T-cell (primary cell): ENCODE data around the gene SLC1A4. TPM values are rescaled to one million over a fixed set of nuclear protein-coding genes. Genes with fewer than 3 reads are reported as not detected.

Experiments
- ATAC-seq, 4 experiments: fragments of 200-7000 bp in 3 of 4; fragments of 150-1000 bp in 1 of 4; cut with Tn5 transposase; replicated peaks in 1 of 4; 1 replicate in 3 of 4; 2 replicates in 1 of 4; pipeline ENCODE4 v1.10.0; 2021; ENCODE audit warnings: moderate library complexity in 3 of 4, mild to moderate bottlenecking in 2 of 4, moderate number of reproducible peaks in 1 of 4
- CTCF ChIA-PET, 2 donors: fragments of 300-600 bp; sonication (Branson Sonifier 250); formaldehyde crosslinking; loops; one replicate each; lab custom pipeline; 2022; ENCODE audit warnings: antibody characterized with exemption in 2 of 2; lab: Charles Lee
- POLR2A ChIA-PET, 2 donors: fragments of 300-600 bp; sonication (Branson Sonifier 250); formaldehyde crosslinking; loops; one replicate each; lab custom pipeline; 2022; ENCODE audit warnings: antibody characterized with exemption in 2 of 2; lab: Charles Lee
- DNase-seq, 35 experiments: peaks; one replicate each; pipeline versions ENCODE4 v3.0.0 to v3.0.0-alpha.2; 2013 to 2023
- H3K27ac ChIP-seq: one replicate; pipeline ENCODE4 v1.5.1; 2013; ENCODE audit warnings: low read length
- H3K27me3 ChIP-seq, 2 experiments: replicated peaks in 1 of 2; 1 replicate in 1 of 2; 2 replicates in 1 of 2; pipeline versions ENCODE4 v1.6.1 to v1.7.0; 2013; ENCODE audit warnings: low read length in 1 of 2, mixed read lengths in 1 of 2; ENCODE audit not compliant: control insufficient read depth in 2 of 2, insufficient read depth in 2 of 2; ENCODE audit errors: extremely low read depth in 1 of 2
- H3K36me3 ChIP-seq, 2 donors: 1 replicate in 1 of 2; 2 replicates in 1 of 2; pipeline versions ENCODE4 v1.6.1 to v1.7.0; 2013; ENCODE audit warnings: low read length in 1 of 2; ENCODE audit not compliant: control insufficient read depth in 2 of 2, insufficient read depth in 1 of 2; ENCODE audit errors: extremely low read depth in 1 of 2
- H3K4me1 ChIP-seq, 2 experiments: 1 replicate in 1 of 2; 2 replicates in 1 of 2; pipeline versions ENCODE4 v1.6.1 to v1.7.0; 2013; ENCODE audit warnings: low read length in 2 of 2, mixed read lengths in 1 of 2; ENCODE audit not compliant: insufficient read depth in 2 of 2, control insufficient read depth in 1 of 2; ENCODE audit errors: extremely low read depth in 1 of 2
- H3K4me3 ChIP-seq, 2 donors: 1 replicate in 1 of 2; 2 replicates in 1 of 2; pipeline versions ENCODE4 v1.5.1 to v1.7.0; 2013; ENCODE audit warnings: mild to moderate bottlenecking in 2 of 2, low read length in 1 of 2, moderate library complexity in 1 of 2; ENCODE audit not compliant: control insufficient read depth in 1 of 2; ENCODE audit errors: extremely low read depth in 1 of 2
- H3K9me3 ChIP-seq: 2 replicates; pipeline ENCODE4 v1.7.0; 2013
- H3K27ac Mint-ChIP-seq, 2 donors: one replicate each; pipeline ENCODE4 v1.8.0; 2020 to 2021; ENCODE audit warnings: mild to moderate bottlenecking in 2 of 2, mixed read lengths in 2 of 2
- H3K27me3 Mint-ChIP-seq, 2 donors: one replicate each; pipeline ENCODE4 v1.8.0; 2021 to 2022; ENCODE audit warnings: mixed read lengths in 2 of 2
- H3K36me3 Mint-ChIP-seq: one replicate; pipeline ENCODE4 v1.8.0; 2021; ENCODE audit warnings: mixed read lengths
- H3K4me1 Mint-ChIP-seq, 3 donors: one replicate each; pipeline ENCODE4 v1.8.0; 2020 to 2022; ENCODE audit warnings: mixed read lengths in 3 of 3, mild to moderate bottlenecking in 1 of 3
- H3K4me3 Mint-ChIP-seq, 3 donors: one replicate each; pipeline ENCODE4 v1.8.0; 2020 to 2022; ENCODE audit warnings: mild to moderate bottlenecking in 3 of 3, mixed read lengths in 3 of 3, moderate library complexity in 3 of 3
- H3K9me3 Mint-ChIP-seq, 3 donors: one replicate each; pipeline ENCODE4 v1.8.0; 2020 to 2022; ENCODE audit warnings: mixed read lengths in 3 of 3
- WGBS: methylation state at CpG from one replicate; pipeline ENCODE4 v1.1.5; 2013; ENCODE audit warnings: missing lambda C conversion rate; ENCODE audit not compliant: insufficient coverage; 5-methylcytosine and 5-hydroxymethylcytosine counted together
- total RNA-seq, 35 experiments: library from RNA in 6 of 35; stranded (reverse) in 6 of 35; fragments of 120-200 nt in 1 of 35; gene quantifications; one replicate each; pipeline versions ENCODE4 v1.2.1 to v1.2.4 and lab custom pipeline; 2013 to 2026

SLC1A4 gene
- total RNA-seq, 5 donors from 2014 or later (not counting 1 experiment from before 2014, with no cell fraction given): 1.9 to 13.8 (median 9.8) TPM

GRCh38 chr2:65027616-65028244 is 38.5 kb downstream of the SLC1A4 start:
- H3K27ac ChIP-seq: no peak overlapping the region
- CTCF ChIA-PET: interaction anchor here in 1 of 2 donors (0.8 kb wide), 1 partner anchor 11 kb away, joined by 3 read pairs; no protein-coding TSS in a partner anchor
- Mint-ChIP-seq H3K36me3 (peaks cover 14% of the 10 kb centered on the region), H3K4me3 (no peak overlapping the region), H3K27ac (no peak overlapping the region), H3K27me3 (no peaks in the 10 kb centered on the region), H3K9me3 (no peaks in the 10 kb centered on the region), H3K4me1 (peaks cover 24 to 32% (median 27%) of the 10 kb centered on the region in 3 donors)
- H3K27me3 ChIP-seq: no peaks in the 10 kb centered on the region
- H3K4me1 ChIP-seq: peaks cover 19 to 22% of the 10 kb centered on the region in 2 experiments
- no peaks in the 10 kb centered on the region for H3K36me3 ChIP-seq
- ATAC-seq (no peak), DNase-seq (no peak)
- WGBS: no CpG with 5 or more reads among the region's 8 CpGs
- no peaks in the 10 kb centered on the region for H3K9me3 ChIP-seq
- POLR2A ChIA-PET: no interaction called here
- no peak overlapping the region for H3K4me3 ChIP-seq

- Mint-ChIP-seq H3K4me1 (peaks cover 24 to 35% (median 26%) of the 10 kb centered on the region in 3 donors), H3K9me3 (no peaks in the 10 kb centered on the region), H3K27me3 (no peaks in the 10 kb centered on the region), H3K36me3 (peaks cover 3% of the 10 kb centered on the region), H3K27ac (peak overlapping the region; percentile 81 to 84), H3K4me3 (peak overlapping the region; percentile 2 to 68 (median 51))
- H3K27ac ChIP-seq: no peak overlapping the region
- POLR2A ChIA-PET: no interaction called here
- ATAC-seq (no peak), DNase-seq (no peak)
- peaks cover 19 to 28% of the 10 kb centered on the region in 2 experiments for H3K4me1 ChIP-seq
- H3K9me3 ChIP-seq: no peaks in the 10 kb centered on the region
- CTCF ChIA-PET: interaction anchor here (0.5 to 3.3 kb wide), 3 partner anchors 71 to 124 kb away, joined by 3 to 12 read pairs (median 6); no protein-coding TSS in a partner anchor
- 66% methylated on average over 6 of the region's 11 CpGs for WGBS
- H3K36me3 ChIP-seq: no peaks in the 10 kb centered on the region
- H3K27me3 ChIP-seq: no peaks in the 10 kb centered on the region
- H3K4me3 ChIP-seq: no peak overlapping the region
These were observed 41.5 kb downstream of the SLC1A4 start for GRCh38 chr2:65030476-65031332.

- WGBS: 27% methylated on average over 5 of the region's 8 CpGs
- Histone ChIP-seq H3K36me3 (no peaks in the 10 kb centered on the region), H3K4me3 (no peak overlapping the region), H3K4me1 (peaks cover 19 to 28% of the 10 kb centered on the region in 2 experiments), H3K9me3 (no peaks in the 10 kb centered on the region), H3K27ac (peak overlapping the region; percentile 64), H3K27me3 (no peaks in the 10 kb centered on the region)
- H3K4me1 Mint-ChIP-seq: peaks cover 23 to 32% (median 24%) of the 10 kb centered on the region in 3 donors
- peak overlapping the region; percentile 81 to 84 for H3K27ac Mint-ChIP-seq
- no peaks in the 10 kb centered on the region for H3K36me3 Mint-ChIP-seq
- DNase-seq (peak in 10 of 35 experiments; percentile 3 to 28 (median 14)), ATAC-seq (peak; percentile 67 to 85 (median 74))
- ChIA-PET CTCF (interaction anchor here in 1 of 2 donors (3.3 kb wide), 1 partner anchor 114 kb away, joined by 12 read pairs; no protein-coding TSS in a partner anchor), POLR2A (interaction anchor here in 1 of 2 donors (0.5 kb wide), 2 partner anchors 24 to 209 kb away, joined by 3 read pairs; no protein-coding TSS in a partner anchor)
- no peaks in the 10 kb centered on the region for H3K9me3 Mint-ChIP-seq
- H3K27me3 Mint-ChIP-seq: no peaks in the 10 kb centered on the region
- peak overlapping the region; percentile 2 to 68 (median 51) for H3K4me3 Mint-ChIP-seq
These were observed 42.3 kb downstream of the SLC1A4 start for GRCh38 chr2:65031341-65032018.

GRCh38 chr2:65032019-65032975 is 43.1 kb downstream of the SLC1A4 start:
- no peak overlapping the region for H3K4me3 ChIP-seq
- Mint-ChIP-seq H3K4me1 (peaks cover 23 to 32% (median 24%) of the 10 kb centered on the region in 3 donors), H3K27me3 (no peaks in the 10 kb centered on the region), H3K4me3 (peak overlapping the region; percentile 2 to 68 (median 51)), H3K9me3 (no peaks in the 10 kb centered on the region), H3K27ac (peak overlapping the region; percentile 81 to 84), H3K36me3 (no peaks in the 10 kb centered on the region)
- ATAC-seq: peak in 3 of 4 experiments; percentile 9 to 49 (median 33)
- peaks cover 19 to 28% of the 10 kb centered on the region in 2 experiments for H3K4me1 ChIP-seq
- H3K36me3 ChIP-seq: no peaks in the 10 kb centered on the region
- DNase-seq: peak in 1 of 35 experiments; percentile 8
- POLR2A ChIA-PET: interaction anchor here in 1 of 2 donors (0.6 kb wide), 1 partner anchor 115 kb away, joined by 5 read pairs; no protein-coding TSS in a partner anchor
- peak overlapping the region; percentile 64 for H3K27ac ChIP-seq
- H3K9me3 ChIP-seq: no peaks in the 10 kb centered on the region
- WGBS: no CpG with 5 or more reads among the region's 13 CpGs
- CTCF ChIA-PET: interaction anchor here in 1 of 2 donors (1.2 to 3.3 kb wide), 2 partner anchors 12 to 114 kb away, joined by 6 to 12 read pairs; no protein-coding TSS in a partner anchor
- H3K27me3 ChIP-seq: no peaks in the 10 kb centered on the region

GRCh38 chr2:65033178-65033577 is 44.0 kb downstream of the SLC1A4 start:
- no peaks in the 10 kb centered on the region for H3K9me3 ChIP-seq
- POLR2A ChIA-PET: no interaction called here
- no peak for ATAC-seq

More at GRCh38 chr2:65033178-65033577, 44.0 kb downstream of the SLC1A4 start:
- H3K4me3 ChIP-seq: no peak overlapping the region
- H3K4me1 ChIP-seq: peaks cover 19 to 28% of the 10 kb centered on the region in 2 experiments
- no peaks in the 10 kb centered on the region for H3K27me3 ChIP-seq
- no CpG with 5 or more reads among the region's 4 CpGs for WGBS
- Mint-ChIP-seq H3K4me3 (no peak overlapping the region), H3K36me3 (peaks cover 2% of the 10 kb centered on the region), H3K27me3 (no peaks in the 10 kb centered on the region), H3K4me1 (peaks cover 23 to 31% (median 27%) of the 10 kb centered on the region in 3 donors), H3K9me3 (no peaks in the 10 kb centered on the region), H3K27ac (peak overlapping the region in 1 of 2 donors; percentile 22)
- peak in 1 of 35 experiments; percentile 25 for DNase-seq
- H3K27ac ChIP-seq: no peak overlapping the region
- CTCF ChIA-PET: interaction anchor here (0.6 to 3.3 kb wide), 5 partner anchors 11 to 206 kb away, joined by 3 to 12 read pairs (median 7); no protein-coding TSS in a partner anchor
- no peaks in the 10 kb centered on the region for H3K36me3 ChIP-seq
